Medulla oblongata (tissue), 1 donor: Measurements from ENCODE around the gene NAV3.
"Not testable (repeated sequence)": the region's sequence is repeated elsewhere in the genome, so short reads cannot be mapped to it uniquely, and the experiment has no call there.

Source experiments
- DNase-seq: peaks from one replicate; pipeline ENCODE4 v3.0.0-alpha.2; 2015; ENCODE audit errors: extremely low spot score

NAV3 gene

GRCh38 chr12:78189656-78190055, 359.0 kb downstream of the NAV3 start:
- no peak for DNase-seq

- no peak for DNase-seq
Measured at GRCh38 chr12:78191611-78192010, 360.9 kb downstream of the NAV3 start.

GRCh38 chr12:78192979-78193378, 362.3 kb downstream of the NAV3 start:
- no peak for DNase-seq

GRCh38 chr12:78194448-78194847, 363.8 kb downstream of the NAV3 start:
- DNase-seq: no peak

- DNase-seq: no peak
Measured at GRCh38 chr12:78198896-78199295, 368.2 kb downstream of the NAV3 start.

GRCh38 chr12:78199926-78200325, 369.2 kb downstream of the NAV3 start:
- no peak for DNase-seq

GRCh38 chr12:78204926-78205325, 374.2 kb downstream of the NAV3 start:
- no peak for DNase-seq

GRCh38 chr12:78208092-78208491, 377.4 kb downstream of the NAV3 start:
- DNase-seq: no peak

- DNase-seq: peak; percentile 57
Measured at GRCh38 chr12:78209846-78210505, 379.3 kb downstream of the NAV3 start.

- DNase-seq: no peak
Measured at GRCh38 chr12:78210506-78210860, 379.8 kb downstream of the NAV3 start.

- peak; percentile 12 for DNase-seq
Measured at GRCh38 chr12:78210894-78211302, 380.2 kb downstream of the NAV3 start.

- DNase-seq: no peak
Measured at GRCh38 chr12:78220811-78221210, 390.1 kb downstream of the NAV3 start.

GRCh38 chr12:78224154-78224553, 393.5 kb downstream of the NAV3 start:
- DNase-seq: no peak

GRCh38 chr12:78226763-78227162, 396.1 kb downstream of the NAV3 start:
- no peak for DNase-seq

GRCh38 chr12:78229591-78230101, 399.0 kb downstream of the NAV3 start:
- DNase-seq: peak; percentile 32

- DNase-seq: no peak
Measured at GRCh38 chr12:78232756-78233155, 402.1 kb downstream of the NAV3 start.

- no peak for DNase-seq
Measured at GRCh38 chr12:78236264-78236663, 405.6 kb downstream of the NAV3 start.

GRCh38 chr12:78239544-78239943, 408.9 kb downstream of the NAV3 start:
- no peak for DNase-seq

- DNase-seq: no peak
Measured at GRCh38 chr12:78240827-78241226, 410.1 kb downstream of the NAV3 start.

GRCh38 chr12:78241446-78241845, 410.8 kb downstream of the NAV3 start:
- no peak for DNase-seq

- no peak for DNase-seq
Measured at GRCh38 chr12:78244916-78245507, 414.3 kb downstream of the NAV3 start.

GRCh38 chr12:78248321-78248720, 417.6 kb downstream of the NAV3 start:
- DNase-seq: no peak

GRCh38 chr12:78249578-78249977, 418.9 kb downstream of the NAV3 start:
- no peak for DNase-seq

GRCh38 chr12:78257662-78258061, 427.0 kb downstream of the NAV3 start:
- not testable (repeated sequence) for DNase-seq
